Measurements from ENCODE around the gene PTPRN2.

PTPRN2 gene

GRCh38 chr7:158023157-158023556, 564.5 kb downstream of the PTPRN2 start:
- FAIRE-seq (no peak), DNase-seq (ENCODE audit: insufficient read length, low spot score) (no peak)
- TF ChIP-seq CTCF (IDR thresholded peaks at IDR 0.05; ENCODE audit: insufficient read depth, missing control alignments): no peak

DNA sequence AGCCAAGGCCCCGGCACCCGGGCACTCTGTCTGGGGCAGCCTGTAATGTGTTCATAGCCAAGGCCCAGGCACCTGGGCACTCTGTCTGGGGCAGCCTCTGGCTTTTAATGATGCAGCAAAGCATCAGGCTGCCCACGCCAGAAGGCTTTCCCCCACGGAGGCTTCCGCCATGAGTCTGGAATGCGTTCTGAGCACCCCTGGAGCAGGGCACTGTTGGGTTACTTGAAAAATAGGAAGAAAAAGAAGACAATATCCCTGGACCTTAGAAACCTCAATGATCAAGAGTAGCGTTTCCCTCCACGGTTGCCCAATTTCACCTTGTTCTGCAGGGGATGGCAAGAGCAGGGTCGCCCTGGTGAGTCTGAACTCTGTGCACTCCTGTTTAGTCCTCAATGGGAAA, 565.0 kb downstream of the PTPRN2 start:
- TF ChIP-seq CTCF (IDR thresholded peaks at IDR 0.05; ENCODE audit: insufficient read depth, missing control alignments): no peak
- FAIRE-seq: no peak

DNA sequence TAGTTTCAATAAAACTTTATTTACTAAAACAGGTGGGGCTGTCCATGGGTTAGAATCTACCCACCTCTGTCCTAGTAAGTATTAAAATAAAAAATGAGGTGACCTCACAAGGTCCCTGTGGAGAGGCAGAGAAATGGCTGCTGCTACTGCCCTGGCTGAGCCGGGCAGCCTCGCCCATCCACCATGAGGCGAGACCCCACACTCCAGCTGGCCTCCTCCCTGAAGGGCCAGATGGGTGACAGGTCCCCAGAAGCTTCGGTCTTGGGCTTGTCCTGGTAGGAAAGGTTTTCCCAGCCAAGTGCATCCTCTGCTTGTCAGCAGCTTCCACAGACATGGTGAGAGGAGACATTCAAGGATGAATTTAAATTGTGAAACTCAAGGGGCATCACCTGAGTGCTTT, 565.8 kb downstream of the PTPRN2 start:
- no peak for FAIRE-seq
- TF ChIP-seq CTCF (IDR thresholded peaks at IDR 0.05; ENCODE audit: insufficient read depth, missing control alignments): no peak
- no peak for DNase-seq (ENCODE audit: insufficient read length, low spot score)

More for the DNA sequence above, 565.0 kb downstream of the PTPRN2 start:
- DNase-seq (ENCODE audit: insufficient read length, low spot score): no peak

DNA sequence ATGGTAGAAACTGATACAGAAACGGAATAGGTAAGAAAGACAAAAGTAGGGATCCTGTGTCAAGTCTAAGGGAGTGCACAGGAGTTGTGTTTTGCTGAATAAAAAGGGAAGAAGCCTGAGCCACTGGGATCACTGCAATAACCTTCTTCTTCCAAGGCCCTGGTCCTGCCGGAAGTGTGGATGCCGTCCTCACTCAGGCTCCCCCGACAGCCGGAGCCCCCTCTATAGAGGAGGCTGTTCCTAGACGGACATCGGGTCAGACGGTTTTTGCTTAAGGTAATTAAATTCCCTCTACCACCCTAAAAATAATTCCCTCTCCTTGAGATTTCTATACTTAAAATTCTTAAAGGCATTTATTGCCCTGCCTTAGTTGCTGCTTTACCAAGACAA, 566.9 kb downstream of the PTPRN2 start:
- DNase-seq (ENCODE audit: insufficient read length, low spot score) (no peak), FAIRE-seq (no peak)
- TF ChIP-seq CTCF (IDR thresholded peaks at IDR 0.05; ENCODE audit: insufficient read depth, missing control alignments): no peak

DNA sequence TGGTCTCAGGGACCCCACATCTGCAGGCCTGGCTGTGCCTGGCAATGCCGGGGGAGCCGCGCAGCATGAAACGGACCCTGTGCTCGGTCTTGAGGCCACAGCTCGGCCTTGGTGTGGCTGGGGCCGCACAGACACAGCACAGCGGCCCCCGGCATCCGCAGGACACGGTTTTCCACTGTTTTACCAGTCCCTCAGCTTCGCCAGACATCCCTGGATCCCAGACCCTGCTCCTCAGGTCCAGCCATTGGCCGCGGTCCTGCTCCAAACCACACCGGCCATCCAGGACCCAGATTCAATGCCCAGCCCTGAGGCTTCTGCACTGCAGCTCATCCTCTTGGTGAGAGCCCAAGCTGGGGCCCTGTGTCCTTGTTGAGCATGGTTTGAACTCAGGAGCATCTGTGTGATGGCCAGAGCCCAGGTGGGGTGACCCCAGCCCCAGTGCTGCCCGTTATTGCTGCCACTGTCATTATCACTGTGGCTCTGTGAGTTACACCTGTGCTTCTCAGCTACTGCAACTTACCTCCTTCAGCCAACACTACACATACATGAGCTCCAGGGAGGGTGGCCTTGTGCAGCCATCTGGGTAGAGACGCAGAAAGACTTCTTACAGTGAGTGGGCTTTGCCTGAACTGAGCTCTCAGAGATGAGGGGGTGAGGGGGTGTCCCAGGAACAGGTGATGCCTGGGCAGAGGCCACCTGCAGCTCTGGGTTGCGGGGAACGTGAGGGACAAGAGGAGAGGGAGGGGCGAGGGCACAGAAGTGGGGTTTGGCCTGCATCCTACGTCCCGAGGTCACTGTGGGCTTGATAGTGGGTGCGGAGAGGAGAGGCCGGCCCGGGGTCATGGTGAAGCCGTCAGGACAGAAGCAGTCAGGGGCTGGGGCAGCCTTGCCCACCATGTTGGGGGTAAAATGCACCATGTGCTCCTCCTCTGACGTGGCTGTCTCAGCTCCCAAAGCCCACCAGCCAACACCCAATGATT, 567.6 kb downstream of the PTPRN2 start:
- FAIRE-seq: no peak
- TF ChIP-seq CTCF (IDR thresholded peaks at IDR 0.05; ENCODE audit: insufficient read depth, missing control alignments): no peak
- DNase-seq (ENCODE audit: insufficient read length, low spot score): no peak

DNA sequence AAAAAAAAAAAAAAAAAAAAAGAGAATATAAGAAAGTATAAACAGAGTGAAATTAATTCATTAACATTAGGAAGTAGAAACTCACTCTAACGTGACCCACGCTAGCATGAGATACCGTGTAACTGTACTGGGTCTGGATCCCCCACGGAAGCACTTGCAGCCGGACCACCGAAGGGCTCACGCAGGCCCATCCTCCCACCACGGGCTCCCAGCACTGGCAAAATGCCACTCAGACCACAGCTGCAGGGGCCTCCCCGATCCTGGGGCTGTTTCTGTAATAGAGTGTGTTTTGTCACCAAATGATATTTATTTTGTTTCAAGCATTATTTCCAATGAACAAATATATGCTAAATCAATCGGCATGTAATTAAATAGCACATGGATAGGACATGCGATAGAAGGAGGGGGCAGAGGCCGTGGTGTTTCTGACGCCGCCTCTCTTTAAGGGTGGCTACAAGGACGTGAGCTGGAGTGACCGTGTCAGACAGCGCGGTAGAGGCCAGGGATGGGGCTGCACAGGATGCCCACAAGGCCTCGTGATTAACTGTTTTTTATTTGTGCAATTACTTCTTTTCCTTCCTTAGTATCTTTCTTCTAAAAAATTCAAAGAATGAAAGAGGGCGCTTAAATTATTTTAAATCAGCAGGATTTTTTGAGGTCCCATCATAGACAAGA, 568.5 kb downstream of the PTPRN2 start:
- FAIRE-seq: no peak

More for the DNA sequence above, 568.5 kb downstream of the PTPRN2 start:
- TF ChIP-seq CTCF (IDR thresholded peaks at IDR 0.05; ENCODE audit: insufficient read depth, missing control alignments): no peak
- DNase-seq (ENCODE audit: insufficient read length, low spot score): no peak
